Skeletal muscle tissue (tissue), 4 donors: ENCODE data around the gene ALKBH5. TPM values are rescaled to one million over a fixed set of nuclear protein-coding genes. Genes with fewer than 3 reads are reported as not detected.

Source experiments
- H3K27ac ChIP-seq: one replicate; pipeline ENCODE4 v1.7.0; 2013; ENCODE audit warnings: mild to moderate bottlenecking, low read depth, low read length, inconsistent platforms
- H3K27me3 ChIP-seq, 3 donors: one replicate each; pipeline ENCODE4 v1.7.0; 2013; ENCODE audit warnings: low read length in 3 of 3; ENCODE audit not compliant: control insufficient read depth in 3 of 3, insufficient read depth in 3 of 3
- H3K36me3 ChIP-seq, 3 donors: one replicate each; pipeline ENCODE4 v1.7.0; 2013; ENCODE audit warnings: low read length in 3 of 3; ENCODE audit not compliant: control insufficient read depth in 3 of 3, insufficient read depth in 3 of 3
- H3K4me1 ChIP-seq, 3 donors: one replicate each; pipeline ENCODE4 v1.7.0; 2013; ENCODE audit warnings: low read length in 3 of 3, mild to moderate bottlenecking in 3 of 3; ENCODE audit not compliant: control insufficient read depth in 3 of 3, insufficient read depth in 3 of 3
- H3K4me3 ChIP-seq, 3 donors: one replicate each; pipeline ENCODE4 v1.7.0; 2013; ENCODE audit warnings: low read length in 3 of 3
- H3K9ac ChIP-seq, 3 donors: one replicate each; pipeline ENCODE4 v1.7.0; 2013; ENCODE audit warnings: low read length in 3 of 3, mild to moderate bottlenecking in 3 of 3, moderate library complexity in 2 of 3, low read depth in 1 of 3
- H3K9me3 ChIP-seq, 3 donors: one replicate each; pipeline ENCODE4 v1.7.0; 2013; ENCODE audit warnings: low read length in 3 of 3; ENCODE audit not compliant: control insufficient read depth in 3 of 3
- total RNA-seq: library from RNA; depleted of rRNA; stranded (reverse); fragments of >200 nt; gene quantifications from one replicate; pipeline ENCODE4 v1.2.3, GENCODE V29; 2014
- donor health status: Osteomylitis.

The ALKBH5 gene
- total RNA-seq, 1 donor from 2014 or later, result 77.8 TPM

DNA sequence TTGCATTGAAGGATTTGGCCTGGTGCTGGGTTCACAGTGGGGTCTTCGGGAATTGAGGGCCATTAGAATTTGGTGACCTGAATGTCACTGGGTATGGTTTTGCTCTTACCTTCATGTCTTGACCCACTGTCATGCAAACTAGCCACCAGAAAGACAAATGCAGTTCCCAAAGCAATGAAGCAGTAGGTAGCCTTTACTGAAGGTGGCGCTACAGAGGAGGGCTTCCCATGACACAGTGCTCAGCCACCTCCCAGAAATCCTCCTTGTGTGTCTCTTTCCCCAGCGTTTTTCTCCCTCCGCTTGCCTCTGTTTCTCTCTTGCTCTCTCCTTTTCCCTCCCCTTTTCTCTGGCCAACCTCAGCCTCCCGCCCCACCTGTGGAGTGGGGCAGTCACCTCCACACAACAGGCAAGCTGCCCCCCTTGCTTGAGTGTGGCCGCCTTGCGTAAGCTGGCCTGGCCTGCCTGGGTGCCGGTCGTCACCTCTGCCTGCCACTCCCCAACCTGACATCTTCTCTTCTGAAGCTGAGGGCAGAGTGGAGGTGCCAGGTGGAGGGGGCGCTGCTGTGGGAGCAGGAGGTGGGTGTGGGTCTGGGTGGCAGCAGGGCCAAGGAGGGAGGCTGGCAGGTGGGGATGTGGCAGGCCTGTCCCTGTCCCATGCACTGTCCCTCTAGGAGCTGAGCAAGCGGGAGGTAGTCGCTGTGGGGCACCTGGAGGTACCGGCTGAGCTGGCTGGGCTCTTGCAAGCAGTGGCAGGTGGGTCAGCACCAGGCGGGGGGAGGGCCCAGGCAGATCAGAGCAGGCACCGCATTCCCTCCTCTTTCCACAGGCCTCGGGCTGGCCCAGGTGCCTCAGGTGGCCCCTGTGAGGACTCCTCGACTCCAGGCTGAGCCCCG lies 40.3 kb upstream of the ALKBH5 start:
- Histone ChIP-seq H3K9me3 (no peaks in the 10 kb centered on the region), H3K4me3 (no peak overlapping the region), H3K36me3 (no peaks in the 10 kb centered on the region), H3K9ac (no peak overlapping the region), H3K27me3 (peaks cover 0 to 9% (median 4%) of the 10 kb centered on the region in 3 donors), H3K27ac (no peak overlapping the region), H3K4me1 (peaks cover 6 to 13% (median 6%) of the 10 kb centered on the region in 3 donors)

DNA sequence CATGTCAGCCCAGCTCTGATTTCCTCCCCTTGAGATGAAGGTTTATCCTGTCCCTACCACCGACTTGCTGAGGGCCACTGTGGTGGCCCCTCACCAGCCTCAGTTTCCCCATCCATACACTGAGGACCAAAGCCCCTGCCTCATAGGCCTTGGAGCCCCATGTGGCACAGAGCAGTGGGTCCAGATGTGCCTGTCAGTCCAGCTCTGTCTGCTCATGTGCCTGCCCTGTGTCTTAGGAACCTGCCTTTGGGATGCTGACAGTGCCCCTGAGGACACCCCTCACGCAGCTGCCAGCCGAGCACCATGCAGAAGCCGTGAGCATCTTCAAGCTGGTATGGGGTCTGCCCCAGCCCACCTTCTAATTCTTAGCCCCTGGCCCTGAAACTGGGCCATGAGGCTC lies 39.4 kb upstream of the ALKBH5 start:
- Histone ChIP-seq H3K36me3 (no peaks in the 10 kb centered on the region), H3K4me1 (peaks cover 6 to 13% (median 6%) of the 10 kb centered on the region in 3 donors), H3K27me3 (peaks cover 0 to 9% (median 4%) of the 10 kb centered on the region in 3 donors), H3K4me3 (no peak overlapping the region), H3K9ac (peak overlapping the region in 1 of 3 donors; percentile 3), H3K27ac (no peak overlapping the region), H3K9me3 (no peaks in the 10 kb centered on the region)

DNA sequence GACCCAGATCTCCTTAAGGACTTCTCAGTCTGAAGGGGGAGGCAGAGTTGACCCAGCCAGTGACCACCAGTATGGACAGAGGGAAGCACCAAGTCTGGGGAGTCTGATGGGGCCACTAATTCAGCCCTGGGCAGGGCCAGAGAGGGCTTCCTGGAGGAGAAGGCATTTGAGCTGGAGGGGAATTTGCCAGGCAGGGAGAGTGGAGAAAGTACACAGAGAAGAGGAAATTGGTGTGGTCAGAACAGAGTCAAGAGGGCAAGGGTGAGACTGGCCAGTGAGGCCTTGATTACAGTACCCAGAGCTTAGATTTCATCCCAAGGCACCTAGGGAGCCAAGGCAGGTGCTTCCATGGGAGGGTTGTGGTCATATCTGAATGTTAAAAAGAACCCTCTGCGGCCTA lies 38.8 kb upstream of the ALKBH5 start:
- H3K9ac ChIP-seq, result no peak overlapping the region
- peaks cover 0 to 9% (median 4%) of the 10 kb centered on the region in 3 donors for H3K27me3 ChIP-seq
- no peaks in the 10 kb centered on the region for H3K9me3 ChIP-seq
- no peak overlapping the region for H3K4me3 ChIP-seq
- no peaks in the 10 kb centered on the region for H3K36me3 ChIP-seq
- no peak overlapping the region for H3K27ac ChIP-seq
- H3K4me1 ChIP-seq, result peaks cover 6 to 7% (median 6%) of the 10 kb centered on the region in 3 donors

DNA sequence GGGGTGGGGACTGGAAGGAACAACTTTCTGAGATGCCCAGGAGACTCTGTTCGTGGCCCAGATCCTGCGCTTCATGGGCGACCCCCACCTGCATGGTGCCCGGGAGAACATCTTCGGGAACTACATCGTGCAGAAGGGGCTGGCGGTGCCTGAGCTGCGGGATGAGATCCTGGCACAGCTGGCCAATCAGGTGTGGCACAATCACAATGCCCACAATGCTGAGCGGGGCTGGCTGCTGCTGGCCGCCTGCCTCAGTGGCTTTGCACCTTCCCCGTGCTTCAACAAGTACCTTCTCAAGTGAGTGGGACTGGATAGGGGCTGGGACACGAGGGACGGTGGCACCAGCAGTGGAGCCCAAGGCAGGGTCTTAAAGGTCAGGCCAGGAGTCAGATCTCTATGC lies 37.8 kb upstream of the ALKBH5 start:
- peaks cover 4 to 6% (median 6%) of the 10 kb centered on the region in 3 donors for H3K4me1 ChIP-seq
- H3K27me3 ChIP-seq, result peaks cover 0 to 9% (median 4%) of the 10 kb centered on the region in 3 donors
- no peaks in the 10 kb centered on the region for H3K9me3 ChIP-seq
- no peak overlapping the region for H3K27ac ChIP-seq
- no peak overlapping the region for H3K4me3 ChIP-seq
- no peak overlapping the region for H3K9ac ChIP-seq
- no peaks in the 10 kb centered on the region for H3K36me3 ChIP-seq

DNA sequence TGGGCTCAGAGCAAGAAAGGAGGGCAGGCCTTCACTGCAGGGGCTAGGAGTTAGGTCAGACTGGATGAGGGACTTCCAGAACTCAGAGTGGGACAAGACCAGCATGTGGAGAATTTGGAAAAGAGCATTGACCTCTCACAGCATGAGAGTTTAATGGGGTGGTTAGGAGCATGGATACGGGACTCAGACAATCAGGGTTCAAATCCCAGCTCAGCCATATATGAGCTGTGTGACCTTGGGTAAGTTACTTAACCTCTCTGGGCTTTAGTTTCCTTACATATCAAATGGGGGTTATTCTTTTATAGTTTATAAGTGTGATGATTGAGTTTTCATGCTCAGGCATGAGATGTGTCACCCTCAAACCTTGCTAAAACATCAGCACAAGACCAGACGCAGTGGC lies 37.4 kb upstream of the ALKBH5 start:
- Histone ChIP-seq H3K27ac (no peak overlapping the region), H3K36me3 (no peaks in the 10 kb centered on the region)

DNA sequence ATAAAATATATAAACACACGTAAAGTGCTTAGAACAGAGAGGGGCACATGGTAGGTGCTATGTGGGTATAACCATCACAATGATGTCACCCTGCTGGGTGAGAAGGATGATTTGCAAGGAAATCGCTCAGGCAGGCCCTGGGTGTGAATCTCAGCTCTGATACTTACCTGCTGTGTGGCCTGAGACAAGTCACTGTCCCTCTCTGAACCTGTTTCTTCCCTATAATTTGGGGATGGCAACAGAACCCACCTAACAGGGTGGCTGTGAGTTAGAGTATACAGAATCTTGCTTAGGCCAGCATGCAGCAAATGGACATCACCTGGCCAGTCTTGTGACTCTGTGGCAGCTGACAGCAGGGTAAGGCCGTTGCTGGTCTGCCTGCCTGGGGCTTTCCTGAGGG lies 36.6 kb upstream of the ALKBH5 start:
- H3K4me3 ChIP-seq, result no peak overlapping the region

More for the DNA sequence above, 37.4 kb upstream of the ALKBH5 start:
- H3K4me3 ChIP-seq, result no peak overlapping the region
- peaks cover 0 to 9% (median 4%) of the 10 kb centered on the region in 3 donors for H3K27me3 ChIP-seq
- peaks cover 0 to 2% (median 1%) of the 10 kb centered on the region in 3 donors for H3K4me1 ChIP-seq
- no peaks in the 10 kb centered on the region for H3K9me3 ChIP-seq
- H3K9ac ChIP-seq, result no peak overlapping the region

DNA sequence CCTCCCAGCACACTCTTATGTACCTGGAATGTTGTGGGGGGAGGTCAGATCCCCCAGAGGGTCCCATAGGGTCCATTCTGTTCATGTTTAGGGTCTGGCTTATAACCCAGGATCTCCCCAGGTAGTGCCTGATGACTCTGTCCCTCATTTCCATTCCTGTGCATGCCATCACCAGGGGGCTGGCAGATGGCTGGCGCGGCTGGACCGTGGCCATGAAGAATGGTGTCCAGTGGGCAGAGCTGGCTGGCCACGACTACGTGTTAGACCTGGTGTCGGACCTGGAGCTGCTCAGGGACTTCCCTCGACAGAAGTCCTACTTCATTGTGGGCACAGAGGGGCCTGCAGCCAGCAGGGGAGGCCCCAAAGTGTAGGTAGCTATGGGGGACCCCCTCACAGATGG lies 35.0 kb upstream of the ALKBH5 start:
- Histone ChIP-seq H3K4me3 (no peak overlapping the region), H3K27me3 (no peaks in the 10 kb centered on the region), H3K9me3 (no peaks in the 10 kb centered on the region), H3K4me1 (peaks cover 0 to 2% (median 0%) of the 10 kb centered on the region in 3 donors), H3K27ac (no peak overlapping the region), H3K36me3 (no peaks in the 10 kb centered on the region), H3K9ac (no peak overlapping the region)

More for the DNA sequence above, 36.6 kb upstream of the ALKBH5 start:
- Histone ChIP-seq H3K4me1 (peaks cover 0 to 2% (median 0%) of the 10 kb centered on the region in 3 donors), H3K27me3 (peaks cover 0 to 9% (median 4%) of the 10 kb centered on the region in 3 donors), H3K9ac (no peak overlapping the region), H3K9me3 (no peaks in the 10 kb centered on the region), H3K27ac (no peak overlapping the region), H3K36me3 (no peaks in the 10 kb centered on the region)

DNA sequence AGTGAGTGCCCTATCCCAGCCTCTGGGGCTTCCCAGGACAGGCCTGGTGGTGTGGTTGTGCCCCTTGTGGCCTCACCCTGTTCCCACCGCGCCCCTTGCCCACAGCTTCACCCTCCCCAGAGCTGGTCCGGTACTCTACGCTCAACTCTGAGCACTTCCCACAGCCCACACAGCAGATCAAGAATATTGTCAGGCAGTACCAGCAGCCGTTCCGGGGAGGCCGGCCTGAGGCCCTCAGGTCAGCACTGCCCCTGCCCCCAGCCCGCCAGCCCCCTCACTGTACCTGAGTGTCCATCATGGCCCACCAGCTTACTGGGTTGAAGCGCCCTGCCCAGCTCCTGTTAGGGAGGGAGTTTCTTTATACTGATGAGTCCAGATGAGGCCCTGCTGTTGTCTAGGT lies 32.3 kb upstream of the ALKBH5 start:
- no peak overlapping the region for H3K27ac ChIP-seq
- H3K4me3 ChIP-seq, result no peak overlapping the region
- no peaks in the 10 kb centered on the region for H3K9me3 ChIP-seq
- H3K4me1 ChIP-seq, result peaks cover 0 to 4% (median 3%) of the 10 kb centered on the region in 3 donors
- H3K36me3 ChIP-seq, result no peaks in the 10 kb centered on the region
- H3K27me3 ChIP-seq, result no peaks in the 10 kb centered on the region
- no peak overlapping the region for H3K9ac ChIP-seq

DNA sequence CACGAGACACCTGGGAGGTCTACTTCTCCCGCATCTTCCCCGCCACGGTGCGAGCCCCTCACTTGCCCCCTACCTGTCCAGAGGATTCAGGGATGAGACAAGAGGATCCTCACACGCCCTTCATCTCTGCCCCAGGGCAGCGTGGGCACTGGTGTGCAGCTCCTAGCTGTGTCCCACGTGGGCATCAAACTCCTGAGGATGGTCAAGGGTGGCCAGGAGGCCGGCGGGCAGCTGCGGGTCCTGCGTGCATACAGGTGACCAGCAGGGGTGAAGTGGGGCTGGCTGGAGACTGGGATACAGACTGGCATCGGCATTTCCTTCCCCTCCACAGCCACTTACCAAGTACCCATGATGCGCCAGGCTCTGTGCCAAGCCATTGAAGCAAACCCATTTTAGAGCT lies 28.4 kb upstream of the ALKBH5 start:
- Histone ChIP-seq H3K9me3 (no peaks in the 10 kb centered on the region), H3K9ac (no peak overlapping the region), H3K27ac (no peak overlapping the region), H3K27me3 (no peaks in the 10 kb centered on the region), H3K4me3 (no peak overlapping the region), H3K36me3 (no peaks in the 10 kb centered on the region), H3K4me1 (peaks cover 5 to 11% (median 9%) of the 10 kb centered on the region in 3 donors)
